Measurements from ENCODE around the gene NAT14. TPM values are rescaled to one million over a fixed set of nuclear protein-coding genes. Genes with fewer than 3 reads are reported as not detected.
A peak's percentile ranks its signal among the peaks of the same experiment; 100 is the strongest.
"Not testable (repeated sequence)": the region's sequence is repeated elsewhere in the genome, so short reads cannot be mapped to it uniquely, and the experiment has no call there.

Gene NAT14
- total RNA-seq, 3 donors from 2014 or later: 1.9 to 11.3 (median 10.8) TPM

- TF ChIP-seq POLR2AphosphoS5 (IDR thresholded peaks at IDR 0.05): no peak
- TF ChIP-seq CTCF (IDR thresholded peaks at IDR 0.05): no peak
- no peak for TF ChIP-seq POLR2A (IDR thresholded peaks at IDR 0.05)
- DNase-seq (ENCODE audit: low spot score in 2 of 2): no peak
- intact Hi-C loops (cut with DNase I; ENCODE audit: low total_unique reads): no loop called here
- H3K36me3 ChIP-seq: no peaks in the 10 kb centered on the region
- no peaks in the 10 kb centered on the region for H3K9me3 ChIP-seq
- peak overlapping the region; percentile 78 to 95 for H3K27ac ChIP-seq
- H3K4me3 ChIP-seq: peak overlapping the region; percentile 35 to 62 (median 52)
- H3K4me1 ChIP-seq: peaks cover 0 to 6% of the 10 kb centered on the region in 2 donors
- peaks cover 0 to 11% of the 10 kb centered on the region in 2 donors for H3K27me3 ChIP-seq
Measured at GRCh38 chr19:55493052-55493644, 8.2 kb downstream of the NAT14 start.

DNA sequence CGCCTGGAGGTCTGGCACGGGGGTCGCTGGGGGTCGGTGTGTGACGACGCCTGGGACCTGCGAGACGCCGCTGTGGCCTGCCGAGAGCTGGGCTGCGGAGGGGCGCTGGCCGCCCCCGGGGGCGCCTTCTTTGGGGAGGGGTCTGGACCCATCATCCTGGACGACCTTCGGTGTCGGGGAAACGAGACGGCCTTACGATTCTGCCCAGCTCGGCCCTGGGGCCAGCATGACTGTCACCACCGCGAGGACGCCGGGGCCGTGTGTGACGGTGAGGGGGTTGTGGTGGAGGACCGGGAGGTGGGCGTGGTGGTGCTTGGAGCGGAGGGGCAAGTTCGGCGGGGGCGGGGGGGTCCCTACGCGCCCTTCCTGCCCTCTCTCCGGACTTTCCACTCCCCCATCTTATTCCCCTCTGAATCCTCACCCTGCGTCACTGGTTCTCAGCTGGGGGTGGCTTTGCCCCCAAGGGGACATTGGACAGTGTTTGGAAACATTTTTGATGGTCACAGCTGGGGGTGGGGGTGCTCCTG lies 8.7 kb downstream of the NAT14 start:
- intact Hi-C loops (cut with DNase I; ENCODE audit: low total_unique reads): no loop called here
- Histone ChIP-seq H3K4me1 (peaks cover 0 to 6% of the 10 kb centered on the region in 2 donors), H3K27me3 (peaks cover 0 to 11% of the 10 kb centered on the region in 2 donors), H3K27ac (peak overlapping the region; percentile 78 to 95), H3K36me3 (no peaks in the 10 kb centered on the region), H3K9me3 (no peaks in the 10 kb centered on the region), H3K4me3 (peak overlapping the region; percentile 35 to 62 (median 52))
- no peak for DNase-seq (ENCODE audit: low spot score in 2 of 2)
- TF ChIP-seq CTCF (IDR thresholded peaks at IDR 0.05): no peak
- no peak for TF ChIP-seq POLR2A (IDR thresholded peaks at IDR 0.05)
- no peak for TF ChIP-seq POLR2AphosphoS5 (IDR thresholded peaks at IDR 0.05)

- TF ChIP-seq POLR2A (IDR thresholded peaks at IDR 0.05) (no peak), POLR2AphosphoS5 (IDR thresholded peaks at IDR 0.05) (no peak), CTCF (IDR thresholded peaks at IDR 0.05) (no peak)
- Histone ChIP-seq H3K36me3 (no peaks in the 10 kb centered on the region), H3K9me3 (no peaks in the 10 kb centered on the region), H3K4me3 (peak overlapping the region; percentile 35 to 62 (median 52)), H3K4me1 (peaks cover 0 to 6% of the 10 kb centered on the region in 2 donors), H3K27ac (peak overlapping the region; percentile 78 to 95), H3K27me3 (peaks cover 0 to 11% of the 10 kb centered on the region in 2 donors)
- intact Hi-C loops (cut with DNase I; ENCODE audit: low total_unique reads): no loop called here
- no peak for DNase-seq (ENCODE audit: low spot score in 2 of 2)
Measured at GRCh38 chr19:55494172-55494761, 9.3 kb downstream of the NAT14 start.

- no peaks in the 10 kb centered on the region for H3K9me3 ChIP-seq
- H3K36me3 ChIP-seq: no peaks in the 10 kb centered on the region
- intact Hi-C loops (cut with DNase I; ENCODE audit: low total_unique reads): no loop called here
- H3K27ac ChIP-seq: no peak overlapping the region
- H3K4me1 ChIP-seq: peaks cover 0 to 6% of the 10 kb centered on the region in 2 donors
- H3K27me3 ChIP-seq: peaks cover 0 to 11% of the 10 kb centered on the region in 2 donors
- DNase-seq (ENCODE audit: low spot score in 2 of 2): no peak
- TF ChIP-seq POLR2A (IDR thresholded peaks at IDR 0.05) (no peak), POLR2AphosphoS5 (IDR thresholded peaks at IDR 0.05) (no peak), CTCF (IDR thresholded peaks at IDR 0.05) (no peak)
- H3K4me3 ChIP-seq: no peak overlapping the region
Measured at GRCh38 chr19:55495646-55496349, 10.8 kb downstream of the NAT14 start.

DNA sequence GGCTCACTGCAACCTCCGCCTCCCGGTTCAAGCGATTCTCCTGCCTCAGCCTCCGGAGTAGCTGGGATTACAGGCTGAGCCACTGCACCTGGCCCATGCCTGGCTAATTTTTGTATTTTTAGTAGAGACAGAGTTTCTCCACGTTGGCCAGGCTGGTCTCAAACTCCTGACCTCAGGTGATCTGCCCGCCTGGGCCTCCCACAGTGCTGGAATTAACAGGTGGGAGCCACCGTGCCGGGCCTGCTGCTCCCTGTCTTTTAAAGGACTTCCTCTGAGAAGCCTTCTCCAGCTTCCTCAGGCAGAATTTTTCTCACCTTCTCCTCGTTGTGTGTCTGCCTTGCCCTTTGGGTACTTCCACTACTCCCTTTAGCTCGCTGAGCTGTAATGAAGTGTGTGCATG lies 11.8 kb downstream of the NAT14 start:
- H3K4me3 ChIP-seq; H3K27ac ChIP-seq; intact Hi-C loops (cut with DNase I; ENCODE audit: low total_unique reads); DNase-seq (ENCODE audit: low spot score in 2 of 2); H3K4me1 ChIP-seq; H3K36me3 ChIP-seq; H3K9me3 ChIP-seq: not testable (repeated sequence)
- peaks cover 0 to 11% of the 10 kb centered on the region in 2 donors for H3K27me3 ChIP-seq
